ENCODE results near the gene UBXN4. TPM values are rescaled to one million over a fixed set of nuclear protein-coding genes. Genes with fewer than 3 reads are reported as not detected.

The UBXN4 gene
- total RNA-seq, 1 experiment from 2014 or later, result 83.7 TPM

DNA sequence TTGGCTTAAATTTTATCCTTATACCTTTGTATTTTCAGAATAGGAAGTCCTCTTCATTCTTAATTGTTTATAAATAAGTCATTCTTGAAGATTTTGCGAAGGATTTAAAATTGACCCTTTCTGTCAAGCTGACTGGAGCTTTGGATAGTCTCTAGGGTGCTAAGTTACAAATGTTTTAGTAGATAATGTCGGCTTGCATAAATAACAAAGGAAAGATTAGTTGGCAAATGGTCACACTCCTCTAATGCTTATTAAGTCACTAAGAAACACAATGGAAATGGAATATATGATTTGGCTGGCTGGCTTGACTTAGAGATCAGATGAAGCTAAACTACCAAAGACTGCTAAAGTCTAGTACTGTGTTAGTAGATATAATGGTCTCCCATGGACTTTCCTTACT lies 40.6 kb downstream of the UBXN4 start:
- POLR2A ChIA-PET, result interaction anchor here (0.5 kb wide), 1 partner anchor 25 kb away, joined by 5 read pairs; no protein-coding TSS in a partner anchor
- no peaks in the 10 kb centered on the region for H3K9me3 ChIP-seq (ENCODE audit: control insufficient read depth, insufficient read depth, low read depth, low read length)
- ATAC-seq, result no peak
- no peaks in the 10 kb centered on the region for H3K27me3 ChIP-seq (ENCODE audit: control insufficient read depth, insufficient read depth, low read length)
- no peak for DNase-seq (ENCODE audit: low read depth, low spot score)
- H3K4me1 ChIP-seq (ENCODE audit: control insufficient read depth, insufficient read depth, low read length), result no peaks in the 10 kb centered on the region
- peaks cover 62% of the 10 kb centered on the region for H3K36me3 ChIP-seq (ENCODE audit: control insufficient read depth, insufficient read depth, low read length)
- TF ChIP-seq TCF7L2 (IDR thresholded peaks at IDR 0.05; ENCODE audit: low read depth, low read length) (no peak), SIN3A (IDR thresholded peaks at IDR 0.05; ENCODE audit: borderline replicate concordance, insufficient read depth, low read depth, low read length) (no peak), CTCF (IDR thresholded peaks at IDR 0.05) (no peak), POLR2AphosphoS5 (IDR thresholded peaks at IDR 0.05; ENCODE audit: low read depth, low read length) (no peak)
- TF ChIP-seq, protein P1, sequence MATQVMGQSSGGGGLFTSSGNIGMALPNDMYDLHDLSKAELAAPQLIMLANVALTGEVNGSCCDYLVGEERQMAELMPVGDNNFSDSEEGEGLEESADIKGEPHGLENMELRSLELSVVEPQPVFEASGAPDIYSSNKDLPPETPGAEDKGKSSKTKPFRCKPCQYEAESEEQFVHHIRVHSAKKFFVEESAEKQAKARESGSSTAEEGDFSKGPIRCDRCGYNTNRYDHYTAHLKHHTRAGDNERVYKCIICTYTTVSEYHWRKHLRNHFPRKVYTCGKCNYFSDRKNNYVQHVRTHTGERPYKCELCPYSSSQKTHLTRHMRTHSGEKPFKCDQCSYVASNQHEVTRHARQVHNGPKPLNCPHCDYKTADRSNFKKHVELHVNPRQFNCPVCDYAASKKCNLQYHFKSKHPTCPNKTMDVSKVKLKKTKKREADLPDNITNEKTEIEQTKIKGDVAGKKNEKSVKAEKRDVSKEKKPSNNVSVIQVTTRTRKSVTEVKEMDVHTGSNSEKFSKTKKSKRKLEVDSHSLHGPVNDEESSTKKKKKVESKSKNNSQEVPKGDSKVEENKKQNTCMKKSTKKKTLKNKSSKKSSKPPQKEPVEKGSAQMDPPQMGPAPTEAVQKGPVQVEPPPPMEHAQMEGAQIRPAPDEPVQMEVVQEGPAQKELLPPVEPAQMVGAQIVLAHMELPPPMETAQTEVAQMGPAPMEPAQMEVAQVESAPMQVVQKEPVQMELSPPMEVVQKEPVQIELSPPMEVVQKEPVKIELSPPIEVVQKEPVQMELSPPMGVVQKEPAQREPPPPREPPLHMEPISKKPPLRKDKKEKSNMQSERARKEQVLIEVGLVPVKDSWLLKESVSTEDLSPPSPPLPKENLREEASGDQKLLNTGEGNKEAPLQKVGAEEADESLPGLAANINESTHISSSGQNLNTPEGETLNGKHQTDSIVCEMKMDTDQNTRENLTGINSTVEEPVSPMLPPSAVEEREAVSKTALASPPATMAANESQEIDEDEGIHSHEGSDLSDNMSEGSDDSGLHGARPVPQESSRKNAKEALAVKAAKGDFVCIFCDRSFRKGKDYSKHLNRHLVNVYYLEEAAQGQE (IDR thresholded peaks at IDR 0.05; ENCODE audit: insufficient read depth in 1 of 2, low read depth in 2 of 2, low read length in 1 of 2), result no peak
- no peak overlapping the region for H3K4me3 ChIP-seq (ENCODE audit: low read depth in 2 of 2, low read length in 2 of 2)
- H3K27ac ChIP-seq (ENCODE audit: low read length), result no peak overlapping the region
- intact Hi-C loops (cut with micrococcal nuclease; ENCODE audit: unreplicated experiment) (no loop called here), in situ Hi-C loops (cut with HindIII; ENCODE audit: low pct_unique_long_range_greater_than_20kb, low sequenced_read_pairs) (no loop called here)
- CTCF ChIA-PET, result no interaction called here
- BruUV-seq (replicated peaks), result no TSS peak

GRCh38 chr2:135783439-135783838 lies 41.8 kb downstream of the UBXN4 start:
- Histone ChIP-seq H3K36me3 (ENCODE audit: control insufficient read depth, insufficient read depth, low read length) (peaks cover 59% of the 10 kb centered on the region), H3K4me3 (ENCODE audit: low read depth in 2 of 2, low read length in 2 of 2) (no peak overlapping the region), H3K9me3 (ENCODE audit: control insufficient read depth, insufficient read depth, low read depth, low read length) (no peaks in the 10 kb centered on the region), H3K4me1 (ENCODE audit: control insufficient read depth, insufficient read depth, low read length) (no peaks in the 10 kb centered on the region), H3K27ac (ENCODE audit: low read length) (no peak overlapping the region), H3K27me3 (ENCODE audit: control insufficient read depth, insufficient read depth, low read length) (no peaks in the 10 kb centered on the region)
- no peak for DNase-seq (ENCODE audit: low read depth, low spot score)
- ChIA-PET CTCF (no interaction called here), POLR2A (no interaction called here)
- in situ Hi-C loops (cut with HindIII; ENCODE audit: low pct_unique_long_range_greater_than_20kb, low sequenced_read_pairs), result no loop called here
- ATAC-seq, result no peak
- TF ChIP-seq POLR2AphosphoS5 (IDR thresholded peaks at IDR 0.05; ENCODE audit: low read depth, low read length), result no peak
- TF ChIP-seq SIN3A (IDR thresholded peaks at IDR 0.05; ENCODE audit: borderline replicate concordance, insufficient read depth, low read depth, low read length), result no peak
- TF ChIP-seq, protein P1 (IDR thresholded peaks at IDR 0.05; ENCODE audit: insufficient read depth in 1 of 2, low read depth in 2 of 2, low read length in 1 of 2), result no peak
- no peak for TF ChIP-seq TCF7L2 (IDR thresholded peaks at IDR 0.05; ENCODE audit: low read depth, low read length)
- TF ChIP-seq CTCF (IDR thresholded peaks at IDR 0.05), result no peak
- intact Hi-C loops (cut with micrococcal nuclease; ENCODE audit: unreplicated experiment), result no loop called here
- no TSS peak for BruUV-seq (replicated peaks)

All from Panc1 (cell line).